Panc1 (cell line): Measurements from ENCODE around the gene SNX24.

Experiments used
- POLR2AphosphoS5 ChIP-seq: IDR thresholded peaks from 2 replicates; pipeline ENCODE4 v1.6.1; 2012; ENCODE audit warnings: mild to moderate bottlenecking, low read depth, low read length, moderate library complexity
- TCF7L2 ChIP-seq: IDR thresholded peaks from 2 replicates; pipeline ENCODE4 v1.6.1; 2011; ENCODE audit warnings: mild to moderate bottlenecking, low read depth, low read length, inconsistent platforms
- TF ChIP-seq, protein P1 (sequence below): fragments of 450-650 bp; IDR thresholded peaks from 2 replicates; pipeline ENCODE4 v1.5.1; 2017; ENCODE audit warnings: mild to moderate bottlenecking

DNA sequence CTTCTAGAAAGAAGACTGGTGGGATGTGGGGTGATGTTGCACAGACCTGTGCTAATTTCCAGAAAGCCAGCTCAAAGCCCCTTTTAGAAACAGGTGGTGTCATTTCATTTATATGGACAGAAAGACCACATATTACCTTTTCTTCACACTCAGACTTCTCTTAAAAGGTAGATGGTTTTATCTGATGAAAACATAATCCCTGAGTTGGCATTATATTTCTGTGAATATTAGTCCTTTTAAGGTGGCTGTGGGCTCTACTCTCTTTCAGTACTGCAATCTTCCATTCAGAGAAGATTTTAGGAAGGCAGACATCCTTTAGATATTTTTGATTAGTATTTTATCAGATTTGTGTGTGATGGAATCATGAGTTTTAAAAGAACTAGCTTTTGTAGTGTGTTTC lies 117.9 kb downstream of the SNX24 start:
- TF ChIP-seq, protein P1, sequence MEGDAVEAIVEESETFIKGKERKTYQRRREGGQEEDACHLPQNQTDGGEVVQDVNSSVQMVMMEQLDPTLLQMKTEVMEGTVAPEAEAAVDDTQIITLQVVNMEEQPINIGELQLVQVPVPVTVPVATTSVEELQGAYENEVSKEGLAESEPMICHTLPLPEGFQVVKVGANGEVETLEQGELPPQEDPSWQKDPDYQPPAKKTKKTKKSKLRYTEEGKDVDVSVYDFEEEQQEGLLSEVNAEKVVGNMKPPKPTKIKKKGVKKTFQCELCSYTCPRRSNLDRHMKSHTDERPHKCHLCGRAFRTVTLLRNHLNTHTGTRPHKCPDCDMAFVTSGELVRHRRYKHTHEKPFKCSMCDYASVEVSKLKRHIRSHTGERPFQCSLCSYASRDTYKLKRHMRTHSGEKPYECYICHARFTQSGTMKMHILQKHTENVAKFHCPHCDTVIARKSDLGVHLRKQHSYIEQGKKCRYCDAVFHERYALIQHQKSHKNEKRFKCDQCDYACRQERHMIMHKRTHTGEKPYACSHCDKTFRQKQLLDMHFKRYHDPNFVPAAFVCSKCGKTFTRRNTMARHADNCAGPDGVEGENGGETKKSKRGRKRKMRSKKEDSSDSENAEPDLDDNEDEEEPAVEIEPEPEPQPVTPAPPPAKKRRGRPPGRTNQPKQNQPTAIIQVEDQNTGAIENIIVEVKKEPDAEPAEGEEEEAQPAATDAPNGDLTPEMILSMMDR, result no peak
- TF ChIP-seq TCF7L2, result no peak
- no peak for TF ChIP-seq POLR2AphosphoS5
